ENCODE data around the gene IQCH.

- TF ChIP-seq CTCF (IDR thresholded peaks at IDR 0.05; ENCODE audit: low read length) (no peak), EZH2 (optimal IDR thresholded peaks at IDR 0.05; ENCODE audit: low read depth, low read length) (no peak), EZH2phosphoT487 (IDR thresholded peaks at IDR 0.05; ENCODE audit: low read length) (no peak)
These were observed 220.0 kb downstream of the IQCH start for GRCh38 chr15:67474405-67475110.
